Spleen (tissue), 11 donors: ENCODE measurements around the gene FRMPD2. TPM values are rescaled to one million over a fixed set of nuclear protein-coding genes. Genes with fewer than 3 reads are reported as not detected.

Experiments used
- DNase-seq: peaks from one replicate; pipeline ENCODE4 v3.0.0-alpha.2; 2020
- H3K27ac ChIP-seq, 8 donors: fragments of 200-600 bp; sonication (generic) in 7 of 8; 1 replicate in 4 of 8; 2 replicates in 4 of 8; pipeline versions ENCODE4 v1.5.0 to v1.8.0; 2016 to 2021; ENCODE audit warnings: inconsistent platforms in 4 of 8, mild to moderate bottlenecking in 4 of 8, moderate library complexity in 1 of 8
- H3K27me3 ChIP-seq, 7 donors: fragments of 200-600 bp; sonication (generic) in 6 of 7; replicated peaks in 1 of 7; 1 replicate in 4 of 7; 2 replicates in 3 of 7; pipeline versions ENCODE4 v1.5.0 to v1.8.0; 2016 to 2021; ENCODE audit warnings: inconsistent platforms in 3 of 7, mild to moderate bottlenecking in 1 of 7
- H3K36me3 ChIP-seq, 6 donors: fragments of 200-600 bp; sonication (generic) in 5 of 6; 1 replicate in 4 of 6; 2 replicates in 2 of 6; pipeline versions ENCODE4 v1.5.0 to v1.8.0; 2016 to 2021; ENCODE audit warnings: inconsistent platforms in 2 of 6
- H3K4me1 ChIP-seq, 6 donors: fragments of 200-600 bp; sonication (generic) in 5 of 6; 1 replicate in 3 of 6; 2 replicates in 3 of 6; pipeline versions ENCODE4 v1.5.0 to v1.8.0; 2016 to 2021; ENCODE audit warnings: inconsistent platforms in 3 of 6
- H3K4me3 ChIP-seq, 8 donors: fragments of 200-600 bp; sonication (generic) in 7 of 8; 1 replicate in 4 of 8; 2 replicates in 4 of 8; pipeline versions ENCODE4 v1.5.0 to v1.8.0; 2016 to 2021; ENCODE audit warnings: inconsistent platforms in 4 of 8, mild to moderate bottlenecking in 4 of 8, moderate library complexity in 2 of 8
- H3K9me3 ChIP-seq, 8 donors: fragments of 200-600 bp; sonication (generic) in 7 of 8; 1 replicate in 4 of 8; 2 replicates in 4 of 8; pipeline versions ENCODE4 v1.5.0 to v1.8.0; 2016 to 2021; ENCODE audit warnings: inconsistent platforms in 4 of 8
- CTCF ChIP-seq, 11 experiments: fragments of 200-600 bp in 7 of 11; fragments of 450-650 bp in 4 of 11; sonication (generic) in 4 of 11; IDR thresholded peaks in 8 of 11; conservative IDR thresholded peaks in 3 of 11; 1 replicate in 7 of 11; 2 replicates in 4 of 11; pipeline versions ENCODE4 v1.4.0 to v1.8.0; 2016 to 2021; ENCODE audit warnings: antibody characterized with exemption in 11 of 11, inconsistent platforms in 4 of 11, mild to moderate bottlenecking in 1 of 11
- POLR2A ChIP-seq, 3 donors: fragments of 450-650 bp; IDR thresholded peaks; one replicate each; pipeline ENCODE4 v1.5.1; 2017; ENCODE audit warnings: antibody characterized with exemption in 3 of 3, mild to moderate bottlenecking in 1 of 3
- POLR2AphosphoS5 ChIP-seq, 3 donors: sonication (generic); formaldehyde crosslinking; IDR thresholded peaks; one replicate each; pipeline ENCODE4 v1.5.1; 2017; ENCODE audit warnings: antibody characterized with exemption in 3 of 3
- WGBS, 5 donors: extraction: QIAGEN DNeasy Blood & Tissue Kit in 3 of 5; methylation state at CpG; one replicate each; pipeline versions ENCODE4 v1.1.5 to v1.1.7; 2013 to 2018; 5-methylcytosine and 5-hydroxymethylcytosine counted together
- intact Hi-C: fragments of 100-400 bp; cut with DNase I; formaldehyde crosslinking; loops from one replicate; pipeline ENCODE4 v1.15.0; 2023; ENCODE audit warnings: low total_unique reads
- polyA plus RNA-seq, 3 donors: library from polyadenylated mRNA; stranded (reverse); fragments of 200-250 nt; gene quantifications; one replicate each; pipeline ENCODE4 v1.2.1, GENCODE V29; 2013
- total RNA-seq, 7 donors: library from RNA; depleted of rRNA in 3 of 7; stranded (reverse); fragments of >200 nt in 3 of 7; fragmentation: NEBNext Ultra II Directional in 4 of 7; extraction: Animal tissue kit (Norgen Biotek cat#: 25700) in 4 of 7; gene quantifications; one replicate each; pipeline versions ENCODE4 v1.1.0 to v1.2.1, GENCODE V29; 2016 to 2021
- donor health status: healthy with polysubstance abuse.
- donor health status: DM: no; HTN: no; CAD: no; lungs with moderate emphysema.
- donor health status: DM: no; HTN: no; CAD: no.
- donor health status: Bipolar disorder and iron deficiency.
- donor health status: healthy.
- donor health status: DM: no; HTN: no; CAD: no.
- donor health status: DM: yes; HTN: yes; CAD: no.

FRMPD2 gene
- total and polyA plus RNA-seq, 10 donors, result 0.33 TPM; not detected in 9

- Histone ChIP-seq H3K4me3 (no peak overlapping the region), H3K9me3 (peaks cover 0 to 12% (median 7%) of the 10 kb centered on the region in 8 donors), H3K27ac (no peak overlapping the region), H3K27me3 (peaks cover 0 to 11% (median 0%) of the 10 kb centered on the region in 7 donors), H3K36me3 (no peaks in the 10 kb centered on the region), H3K4me1 (peaks cover 0 to 8% (median 0%) of the 10 kb centered on the region in 6 donors)
- 63 to 69% (median 67%) methylated on average over 13 of the region's 13 CpGs for WGBS, 5 donors
- DNase-seq, result no peak
- intact Hi-C loops, result no loop called here
- no peak for TF ChIP-seq POLR2A (IDR thresholded peaks at IDR 0.05)
- no peak for TF ChIP-seq CTCF (IDR thresholded peaks at IDR 0.05 in 8 of 11, conservative IDR thresholded peaks at IDR 0.05 in 3 of 11)
- TF ChIP-seq POLR2AphosphoS5 (IDR thresholded peaks at IDR 0.05), result no peak
These were observed 13.2 kb upstream of the FRMPD2 start for GRCh38 chr10:48287417-48288391.

GRCh38 chr10:48286356-48286755 is 11.9 kb upstream of the FRMPD2 start:
- no peak overlapping the region for H3K27ac ChIP-seq
- TF ChIP-seq POLR2AphosphoS5 (IDR thresholded peaks at IDR 0.05), result no peak
- no peak for DNase-seq
- no peaks in the 10 kb centered on the region for H3K36me3 ChIP-seq
- H3K27me3 ChIP-seq, result peaks cover 0 to 11% (median 0%) of the 10 kb centered on the region in 7 donors
- WGBS, 5 donors, result 71 to 93% (median 83%) methylated on average over 1 of the region's 1 CpG
- intact Hi-C loops, result no loop called here
- H3K4me3 ChIP-seq, result no peak overlapping the region
- peaks cover 0 to 18% (median 9%) of the 10 kb centered on the region in 8 donors for H3K9me3 ChIP-seq
- H3K4me1 ChIP-seq, result peaks cover 0 to 8% (median 0%) of the 10 kb centered on the region in 6 donors

GRCh38 chr10:48285710-48286109 is 11.2 kb upstream of the FRMPD2 start:
- intact Hi-C loops, result no loop called here
- Histone ChIP-seq H3K9me3 (peaks cover 0 to 24% (median 9%) of the 10 kb centered on the region in 8 donors), H3K27ac (no peak overlapping the region), H3K36me3 (no peaks in the 10 kb centered on the region), H3K4me1 (peaks cover 0 to 8% (median 0%) of the 10 kb centered on the region in 6 donors), H3K4me3 (no peak overlapping the region), H3K27me3 (peaks cover 0 to 11% (median 0%) of the 10 kb centered on the region in 7 donors)
- no peak for DNase-seq
- TF ChIP-seq POLR2A (IDR thresholded peaks at IDR 0.05) (no peak), CTCF (IDR thresholded peaks at IDR 0.05 in 8 of 11, conservative IDR thresholded peaks at IDR 0.05 in 3 of 11) (no peak), POLR2AphosphoS5 (IDR thresholded peaks at IDR 0.05) (no peak)
- WGBS, 5 donors, result 53 to 67% (median 60%) methylated on average over 5 of the region's 5 CpGs

- intact Hi-C loops, result no loop called here
- Histone ChIP-seq H3K4me1 (peaks cover 0 to 5% (median 0%) of the 10 kb centered on the region in 6 donors), H3K36me3 (no peaks in the 10 kb centered on the region), H3K4me3 (no peak overlapping the region), H3K9me3 (peaks cover 0 to 28% (median 9%) of the 10 kb centered on the region in 8 donors), H3K27me3 (peaks cover 0 to 11% (median 0%) of the 10 kb centered on the region in 7 donors), H3K27ac (no peak overlapping the region)
- WGBS, 5 donors, result 63 to 84% (median 73%) methylated on average over 4 of the region's 4 CpGs
- no peak for DNase-seq
- TF ChIP-seq CTCF (IDR thresholded peaks at IDR 0.05 in 8 of 11, conservative IDR thresholded peaks at IDR 0.05 in 3 of 11) (no peak), POLR2A (IDR thresholded peaks at IDR 0.05) (no peak), POLR2AphosphoS5 (IDR thresholded peaks at IDR 0.05) (no peak)
These were observed 10.3 kb upstream of the FRMPD2 start for GRCh38 chr10:48284811-48285210.
